ENCODE data around the gene MNS1.

The MNS1 gene

DNA sequence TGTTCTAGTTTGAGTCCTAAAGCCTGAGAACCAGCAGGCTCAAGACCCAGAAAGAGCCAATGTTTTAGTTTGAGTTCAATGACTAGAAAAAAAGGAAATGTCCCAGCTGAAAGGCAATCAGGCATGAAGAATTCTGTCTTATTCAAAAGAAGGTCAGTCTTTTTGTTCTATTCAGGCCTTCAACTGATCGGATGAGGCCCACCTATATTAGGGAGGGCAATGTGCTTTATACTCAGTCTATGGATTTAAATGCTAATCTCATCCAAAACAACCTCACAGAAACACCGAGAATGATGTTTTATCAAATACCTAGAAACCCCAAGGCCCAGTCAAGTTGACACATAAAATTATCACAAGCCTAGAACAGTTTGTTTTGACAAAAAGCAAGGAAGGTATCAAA is 4.0 kb downstream of the MNS1 start:
- no peaks in the 10 kb centered on the region for H3K36me3 ChIP-seq (replicated peaks)
- in situ Hi-C loops (cut with HindIII; ENCODE audit: low pct_ligation_motif_present, low sequenced_read_pairs): no loop called here
- no peak overlapping the region for H3K4me3 ChIP-seq (ENCODE audit: low read depth, low read length)
- no peaks in the 10 kb centered on the region for H3K27me3 ChIP-seq (replicated peaks)
- TF ChIP-seq, protein P1, sequence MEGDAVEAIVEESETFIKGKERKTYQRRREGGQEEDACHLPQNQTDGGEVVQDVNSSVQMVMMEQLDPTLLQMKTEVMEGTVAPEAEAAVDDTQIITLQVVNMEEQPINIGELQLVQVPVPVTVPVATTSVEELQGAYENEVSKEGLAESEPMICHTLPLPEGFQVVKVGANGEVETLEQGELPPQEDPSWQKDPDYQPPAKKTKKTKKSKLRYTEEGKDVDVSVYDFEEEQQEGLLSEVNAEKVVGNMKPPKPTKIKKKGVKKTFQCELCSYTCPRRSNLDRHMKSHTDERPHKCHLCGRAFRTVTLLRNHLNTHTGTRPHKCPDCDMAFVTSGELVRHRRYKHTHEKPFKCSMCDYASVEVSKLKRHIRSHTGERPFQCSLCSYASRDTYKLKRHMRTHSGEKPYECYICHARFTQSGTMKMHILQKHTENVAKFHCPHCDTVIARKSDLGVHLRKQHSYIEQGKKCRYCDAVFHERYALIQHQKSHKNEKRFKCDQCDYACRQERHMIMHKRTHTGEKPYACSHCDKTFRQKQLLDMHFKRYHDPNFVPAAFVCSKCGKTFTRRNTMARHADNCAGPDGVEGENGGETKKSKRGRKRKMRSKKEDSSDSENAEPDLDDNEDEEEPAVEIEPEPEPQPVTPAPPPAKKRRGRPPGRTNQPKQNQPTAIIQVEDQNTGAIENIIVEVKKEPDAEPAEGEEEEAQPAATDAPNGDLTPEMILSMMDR (IDR thresholded peaks at IDR 0.05; ENCODE audit: low read depth, low read length, missing control alignments): no peak
- H3K27ac ChIP-seq: no peak overlapping the region
- DNase-seq: no peak

DNA sequence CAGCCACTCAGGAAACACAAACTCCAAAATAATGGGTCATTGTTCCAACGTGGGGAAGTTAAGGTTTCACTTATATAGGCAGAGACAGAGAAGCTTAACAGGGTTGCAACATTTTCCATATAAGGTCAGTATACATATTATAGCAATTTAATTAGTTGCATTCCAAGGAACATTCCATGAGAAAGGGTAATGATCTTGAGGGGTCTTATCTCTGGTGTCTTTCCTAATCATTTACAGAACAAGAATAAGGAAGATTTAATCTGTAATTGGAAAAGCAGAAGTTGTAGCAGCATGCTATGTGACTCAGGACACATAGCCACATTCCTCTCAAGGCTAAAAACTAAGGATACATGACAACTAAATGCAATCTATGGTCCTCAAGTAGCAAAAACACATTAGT is 4.9 kb downstream of the MNS1 start:
- TF ChIP-seq, protein P1 (IDR thresholded peaks at IDR 0.05; ENCODE audit: low read depth, low read length, missing control alignments): no peak
- Histone ChIP-seq H3K27ac (no peak overlapping the region), H3K36me3 (replicated peaks) (no peaks in the 10 kb centered on the region), H3K4me3 (ENCODE audit: low read depth, low read length) (no peak overlapping the region), H3K27me3 (replicated peaks) (no peaks in the 10 kb centered on the region)
- DNase-seq: no peak
- in situ Hi-C loops (cut with HindIII; ENCODE audit: low pct_ligation_motif_present, low sequenced_read_pairs): no loop called here

DNA sequence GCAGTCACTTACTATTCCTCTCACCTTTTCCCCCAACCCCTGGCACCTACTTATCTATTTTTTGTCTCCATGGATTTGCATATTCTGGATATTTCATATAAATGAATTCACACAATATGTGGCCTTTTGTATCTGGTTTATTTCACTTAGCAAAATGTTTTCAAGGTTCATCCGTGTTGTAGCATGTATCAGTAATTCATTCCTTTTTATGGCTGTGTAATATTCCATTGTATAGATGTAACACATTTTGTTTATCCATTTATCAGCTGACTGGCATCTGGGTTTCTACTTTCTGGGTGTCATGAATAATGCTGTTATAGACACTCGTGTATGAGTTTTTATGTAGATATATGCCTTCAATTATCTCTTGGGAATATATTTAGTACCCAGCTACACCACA is 5.8 kb downstream of the MNS1 start:
- TF ChIP-seq, protein P1 (IDR thresholded peaks at IDR 0.05; ENCODE audit: low read depth, low read length, missing control alignments): no peak
- in situ Hi-C loops (cut with HindIII; ENCODE audit: low pct_ligation_motif_present, low sequenced_read_pairs): no loop called here
- no peaks in the 10 kb centered on the region for H3K27me3 ChIP-seq (replicated peaks)
- H3K27ac ChIP-seq: no peak overlapping the region
- no peak overlapping the region for H3K4me3 ChIP-seq (ENCODE audit: low read depth, low read length)
- H3K36me3 ChIP-seq (replicated peaks): no peaks in the 10 kb centered on the region
- no peak for DNase-seq

DNA sequence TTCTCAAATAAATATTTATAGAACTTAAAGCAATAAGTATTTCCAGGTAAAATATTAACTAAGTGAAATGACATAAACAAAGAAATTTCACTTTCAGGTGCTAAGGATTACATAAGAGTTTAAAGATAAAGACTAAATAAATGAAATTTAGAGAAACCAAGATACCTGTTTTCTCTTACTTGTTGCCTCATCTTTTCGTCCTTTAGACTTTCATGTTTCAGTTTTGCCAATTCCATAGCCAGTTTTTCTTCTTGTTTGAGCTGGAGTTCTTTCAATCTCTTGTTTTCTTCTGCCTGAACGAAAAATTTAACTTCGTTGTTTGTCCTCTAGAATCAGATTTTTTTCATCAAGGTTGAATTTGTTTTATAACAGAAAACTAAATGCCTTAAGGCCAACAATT is 8.7 kb downstream of the MNS1 start:
- H3K4me3 ChIP-seq (ENCODE audit: low read depth, low read length): no peak overlapping the region
- H3K27me3 ChIP-seq (replicated peaks): no peaks in the 10 kb centered on the region
- TF ChIP-seq, protein P1 (IDR thresholded peaks at IDR 0.05; ENCODE audit: low read depth, low read length, missing control alignments): no peak
- no peaks in the 10 kb centered on the region for H3K36me3 ChIP-seq (replicated peaks)
- in situ Hi-C loops (cut with HindIII; ENCODE audit: low pct_ligation_motif_present, low sequenced_read_pairs): no loop called here
- H3K27ac ChIP-seq: no peak overlapping the region
- DNase-seq: no peak

DNA sequence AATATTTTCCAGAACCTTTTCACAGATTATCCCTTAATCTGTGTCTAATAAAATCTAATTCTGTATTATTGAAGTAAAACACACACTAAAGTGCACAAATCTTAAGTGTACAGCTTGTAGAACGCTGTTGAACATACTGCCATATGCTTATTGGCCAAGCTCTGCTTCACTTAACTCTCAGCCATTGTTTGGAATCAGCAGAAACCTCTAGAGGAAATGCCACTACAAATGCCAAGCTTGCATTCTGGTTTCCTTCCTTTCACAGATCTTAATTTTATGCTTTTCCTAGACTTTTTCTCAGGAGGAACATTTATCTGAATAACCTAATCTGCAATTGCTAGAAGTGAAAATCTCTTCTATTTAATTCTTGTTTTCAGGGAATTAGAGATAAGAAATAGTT is 10.1 kb downstream of the MNS1 start:
- Histone ChIP-seq H3K27me3 (replicated peaks) (no peaks in the 10 kb centered on the region), H3K36me3 (replicated peaks) (no peaks in the 10 kb centered on the region), H3K4me3 (ENCODE audit: low read depth, low read length) (no peak overlapping the region), H3K27ac (no peak overlapping the region)
- in situ Hi-C loops (cut with HindIII; ENCODE audit: low pct_ligation_motif_present, low sequenced_read_pairs): no loop called here
- TF ChIP-seq, protein P1 (IDR thresholded peaks at IDR 0.05; ENCODE audit: low read depth, low read length, missing control alignments): no peak
- no peak for DNase-seq

DNA sequence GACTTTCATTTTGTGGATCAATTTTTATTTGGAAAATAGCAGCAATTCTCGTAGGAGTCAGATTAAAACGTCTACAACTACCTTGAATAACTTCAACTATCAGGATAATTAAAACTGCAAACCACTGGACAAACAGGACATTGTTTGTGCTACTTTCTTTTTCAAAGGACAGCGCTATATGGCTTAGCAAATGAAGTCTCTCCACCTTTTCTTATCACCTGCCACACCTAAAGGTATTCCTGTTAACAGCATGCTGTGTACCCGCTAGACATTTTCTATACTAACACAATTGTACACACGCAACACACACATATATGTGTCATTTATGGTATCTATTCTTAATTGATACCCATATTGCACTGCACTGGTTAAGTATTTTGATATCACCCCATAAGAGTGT is 19.2 kb downstream of the MNS1 start:
- no peak overlapping the region for H3K27ac ChIP-seq
- H3K36me3 ChIP-seq (replicated peaks): no peaks in the 10 kb centered on the region
- in situ Hi-C loops (cut with HindIII; ENCODE audit: low pct_ligation_motif_present, low sequenced_read_pairs): no loop called here
- TF ChIP-seq, protein P1 (IDR thresholded peaks at IDR 0.05; ENCODE audit: low read depth, low read length, missing control alignments): no peak
- no peak overlapping the region for H3K4me3 ChIP-seq (ENCODE audit: low read depth, low read length)
- no peaks in the 10 kb centered on the region for H3K27me3 ChIP-seq (replicated peaks)
- no peak for DNase-seq
